Testis (tissue), 2 donors: ENCODE data around the gene SIL1.

ENCODE experiments used
- CTCF ChIP-seq, 3 experiments: fragments of 450-650 bp in 2 of 3; fragments of 200-600 bp in 1 of 3; sonication (generic) in 1 of 3; IDR thresholded peaks; one replicate each; pipeline ENCODE4 v1.5.1; 2016 to 2019; ENCODE audit warnings: antibody characterized with exemption in 3 of 3, mild to moderate bottlenecking in 2 of 3, moderate library complexity in 1 of 3
- POLR2A ChIP-seq: fragments of 450-650 bp; IDR thresholded peaks from one replicate; pipeline ENCODE4 v1.6.1; 2017; ENCODE audit warnings: antibody characterized with exemption, mild to moderate bottlenecking, moderate library complexity

- TF ChIP-seq CTCF (IDR thresholded peaks at IDR 0.05) = no peak
- no peak for TF ChIP-seq POLR2A
Observed at GRCh38 chr5:138981131-138981530, 217.0 kb downstream of the SIL1 start.
